ENCODE data around the gene VCAN.

DNA sequence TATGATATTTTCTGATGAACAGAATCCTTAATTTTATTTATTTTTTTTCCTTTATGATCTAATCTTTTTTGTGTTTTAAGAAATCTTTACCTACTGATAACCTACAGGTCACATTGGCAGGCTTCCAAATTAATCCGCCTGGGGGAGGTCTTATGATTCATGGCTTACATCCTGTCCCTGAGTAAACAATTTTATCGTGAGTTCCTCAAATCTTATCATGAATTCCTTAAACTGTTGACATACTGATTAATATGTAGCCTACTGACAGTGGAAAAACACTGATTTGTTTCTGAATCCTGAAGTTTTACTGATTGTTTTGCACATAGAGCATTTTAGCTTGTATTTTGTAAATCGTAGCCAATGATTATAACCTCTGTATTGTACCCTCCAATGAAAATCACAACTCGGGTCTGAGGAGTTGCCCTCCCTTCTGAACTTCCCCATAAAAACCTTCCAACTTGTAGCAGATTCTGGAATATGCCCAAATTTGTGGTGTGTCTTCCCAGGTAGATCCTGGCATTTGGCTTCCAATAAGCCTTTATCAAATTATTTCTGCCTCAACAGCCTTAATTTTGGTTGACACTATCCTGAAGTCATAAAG, 105.6 kb downstream of the VCAN start:
- TF ChIP-seq, protein P1, sequence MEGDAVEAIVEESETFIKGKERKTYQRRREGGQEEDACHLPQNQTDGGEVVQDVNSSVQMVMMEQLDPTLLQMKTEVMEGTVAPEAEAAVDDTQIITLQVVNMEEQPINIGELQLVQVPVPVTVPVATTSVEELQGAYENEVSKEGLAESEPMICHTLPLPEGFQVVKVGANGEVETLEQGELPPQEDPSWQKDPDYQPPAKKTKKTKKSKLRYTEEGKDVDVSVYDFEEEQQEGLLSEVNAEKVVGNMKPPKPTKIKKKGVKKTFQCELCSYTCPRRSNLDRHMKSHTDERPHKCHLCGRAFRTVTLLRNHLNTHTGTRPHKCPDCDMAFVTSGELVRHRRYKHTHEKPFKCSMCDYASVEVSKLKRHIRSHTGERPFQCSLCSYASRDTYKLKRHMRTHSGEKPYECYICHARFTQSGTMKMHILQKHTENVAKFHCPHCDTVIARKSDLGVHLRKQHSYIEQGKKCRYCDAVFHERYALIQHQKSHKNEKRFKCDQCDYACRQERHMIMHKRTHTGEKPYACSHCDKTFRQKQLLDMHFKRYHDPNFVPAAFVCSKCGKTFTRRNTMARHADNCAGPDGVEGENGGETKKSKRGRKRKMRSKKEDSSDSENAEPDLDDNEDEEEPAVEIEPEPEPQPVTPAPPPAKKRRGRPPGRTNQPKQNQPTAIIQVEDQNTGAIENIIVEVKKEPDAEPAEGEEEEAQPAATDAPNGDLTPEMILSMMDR (IDR thresholded peaks at IDR 0.05; ENCODE audit: low read length), result no peak
- no peak for TF ChIP-seq EZH2 (optimal IDR thresholded peaks at IDR 0.05; ENCODE audit: low read depth, low read length)
- no peak for TF ChIP-seq EZH2phosphoT487 (IDR thresholded peaks at IDR 0.05; ENCODE audit: low read length)

Data from MM.1S (cell line).